PC-9 (cell line): ENCODE results near the gene SGPL1. TPM values are rescaled to one million over a fixed set of nuclear protein-coding genes. Genes with fewer than 3 reads are reported as not detected.

Experiments used
- BruUV-seq: library from RNA; stranded (reverse); fragments of 400-500 nt; replicated peaks from 2 replicates; lab custom pipeline; 2021; lab: Mats Ljungman, UMichigan
- CTCF ChIA-PET: fragments of 300-600 bp; sonication (Branson Sonifier 250); formaldehyde crosslinking; loops from one replicate; lab custom pipeline; 2022; ENCODE audit warnings: antibody characterized with exemption; lab: Charles Lee
- POLR2A ChIA-PET: fragments of 300-600 bp; sonication (Branson Sonifier 250); formaldehyde crosslinking; loops from one replicate; lab custom pipeline; 2022; ENCODE audit warnings: antibody characterized with exemption; ENCODE audit not compliant: unreplicated experiment; lab: Charles Lee
- DNase-seq, 2 experiments: peaks; one replicate each; pipeline versions ENCODE4 v3.0.0 to v3.0.0-alpha.2; 2015 to 2022; ENCODE audit warnings: mixed read lengths in 1 of 2
- H2AFZ ChIP-seq: fragments of 200-600 bp; sonication (generic); 2 replicates; pipeline ENCODE4 v1.8.1; 2017; ENCODE audit warnings: antibody characterized with exemption
- H3F3A ChIP-seq: fragments of 200-600 bp; sonication (generic); 2 replicates; pipeline ENCODE4 v1.8.1; 2017; ENCODE audit warnings: antibody characterized with exemption, mild to moderate bottlenecking, low read depth; ENCODE audit not compliant: insufficient read depth
- H3K27ac ChIP-seq: fragments of 200-600 bp; sonication (generic); 2 replicates; pipeline ENCODE4 v1.6.1; 2016; ENCODE audit warnings: mixed run types
- H3K27me3 ChIP-seq: fragments of 200-600 bp; sonication (generic); 2 replicates; pipeline ENCODE4 v1.6.1; 2016; ENCODE audit warnings: low read depth, mixed run types; ENCODE audit not compliant: insufficient read depth
- H3K36me3 ChIP-seq: fragments of 200-600 bp; sonication (generic); 2 replicates; pipeline ENCODE4 v1.6.1; 2016; ENCODE audit warnings: low read depth, mixed run types
- H3K4me1 ChIP-seq: fragments of 200-600 bp; sonication (generic); replicated peaks from 2 replicates; pipeline ENCODE4 v1.6.1; 2016; ENCODE audit warnings: mixed run types; ENCODE audit not compliant: insufficient read depth
- H3K4me2 ChIP-seq: fragments of 200-600 bp; sonication (generic); 2 replicates; pipeline ENCODE4 v1.6.1; 2017; ENCODE audit warnings: mixed run types
- H3K4me3 ChIP-seq: fragments of 200-600 bp; sonication (generic); 2 replicates; pipeline ENCODE4 v1.6.1; 2016; ENCODE audit warnings: mixed run types
- H3K79me2 ChIP-seq: fragments of 200-600 bp; sonication (generic); 2 replicates; pipeline ENCODE4 v1.6.1; 2017; ENCODE audit warnings: low read depth, mixed run types
- H3K9me2 ChIP-seq: fragments of 200-600 bp; sonication (generic); 2 replicates; pipeline ENCODE4 v1.8.1; 2017; ENCODE audit warnings: mild to moderate bottlenecking; ENCODE audit not compliant: insufficient read depth
- H3K9me3 ChIP-seq: fragments of 200-600 bp; sonication (generic); 2 replicates; pipeline ENCODE4 v1.8.1; 2016; ENCODE audit warnings: low read depth; ENCODE audit not compliant: insufficient read depth
- H4K20me1 ChIP-seq: fragments of 200-600 bp; sonication (generic); 2 replicates; pipeline ENCODE4 v1.8.1; 2017; ENCODE audit not compliant: insufficient read depth
- EZH2 ChIP-seq: fragments of 200-600 bp; sonication (generic); IDR thresholded peaks from 2 replicates; pipeline ENCODE4 v1.8.0; 2017; ENCODE audit warnings: antibody characterized with exemption, low read depth
- intact Hi-C: fragments of 100-400 bp; cut with micrococcal nuclease; formaldehyde crosslinking; loops from one replicate; pipeline ENCODE4 v1.10.0; 2022; ENCODE audit not compliant: unreplicated experiment
- total RNA-seq: library from RNA; stranded (reverse); gene quantifications from 2 replicates; pipeline ENCODE4 v1.2.3, GENCODE V29; 2021
- TF ChIP-seq, protein P1 (sequence below): fragments of 200-600 bp; sonication (generic); conservative IDR thresholded peaks from 2 replicates; pipeline ENCODE4 v1.6.1; 2017; ENCODE audit warnings: mixed run types, antibody characterized with exemption, mild to moderate bottlenecking, moderate library complexity

SGPL1 gene
- total RNA-seq, 1 experiment from 2014 or later = 96.9 TPM

DNA sequence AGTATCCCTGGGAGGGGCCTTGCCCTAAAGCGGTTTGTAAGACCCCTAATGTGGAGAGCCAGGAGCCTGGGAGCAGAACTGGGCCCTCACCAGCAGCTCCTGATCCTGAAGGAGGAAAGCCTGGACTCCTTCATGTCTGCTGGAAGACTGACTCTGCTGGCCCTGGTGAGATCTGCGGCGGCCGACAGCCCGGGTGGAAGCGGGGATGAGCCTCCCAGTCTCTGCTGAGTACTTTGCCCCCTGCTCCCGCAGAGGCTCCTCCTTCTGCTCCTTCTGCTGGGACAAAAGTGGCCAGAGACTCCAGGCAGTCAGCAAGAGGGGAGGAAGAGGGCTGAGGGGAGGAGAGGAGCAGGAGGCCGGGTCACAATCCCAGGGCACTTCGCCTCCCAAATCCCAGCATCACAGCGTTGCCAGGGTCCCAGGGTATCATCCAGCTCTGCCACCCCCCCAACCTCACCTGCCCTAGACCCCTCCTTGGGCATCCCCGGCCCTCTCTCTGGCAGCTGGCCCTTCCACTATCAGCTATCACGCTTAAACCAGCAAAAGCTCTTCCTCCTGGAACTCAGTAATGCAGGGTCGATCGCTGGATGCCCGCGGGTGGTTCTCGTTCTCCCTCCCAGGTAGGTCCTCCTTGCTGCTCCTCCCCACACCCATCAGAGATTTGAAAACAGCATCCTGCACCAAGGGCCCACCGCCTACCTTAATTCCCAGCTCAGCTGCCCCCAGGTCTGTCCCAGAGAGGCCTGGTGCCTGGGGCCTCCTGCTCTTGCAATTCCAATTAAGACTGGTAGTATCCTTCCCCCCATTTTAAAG is 38.5 kb upstream of the SGPL1 start:
- Histone ChIP-seq H3K4me1 (peaks cover 33% of the 10 kb centered on the region), H3K36me3 (no peaks in the 10 kb centered on the region), H3K9me3 (no peaks in the 10 kb centered on the region), H3K9me2 (no peaks in the 10 kb centered on the region), H3K27me3 (no peaks in the 10 kb centered on the region), H3K27ac (no peak overlapping the region), H3K79me2 (no peaks in the 10 kb centered on the region), H3K4me2 (peak overlapping the region; percentile 69), H3F3A (peaks cover 10% of the 10 kb centered on the region), H2AFZ (no peak overlapping the region), H3K4me3 (no peak overlapping the region), H4K20me1 (no peaks in the 10 kb centered on the region)
- ChIA-PET CTCF (interaction anchor here (0.6 kb wide), 1 partner anchor 90 kb away, joined by 5 read pairs; no protein-coding TSS in a partner anchor), POLR2A (no interaction called here)
- intact Hi-C loops = no loop called here
- DNase-seq = no peak
- TF ChIP-seq, protein P1, sequence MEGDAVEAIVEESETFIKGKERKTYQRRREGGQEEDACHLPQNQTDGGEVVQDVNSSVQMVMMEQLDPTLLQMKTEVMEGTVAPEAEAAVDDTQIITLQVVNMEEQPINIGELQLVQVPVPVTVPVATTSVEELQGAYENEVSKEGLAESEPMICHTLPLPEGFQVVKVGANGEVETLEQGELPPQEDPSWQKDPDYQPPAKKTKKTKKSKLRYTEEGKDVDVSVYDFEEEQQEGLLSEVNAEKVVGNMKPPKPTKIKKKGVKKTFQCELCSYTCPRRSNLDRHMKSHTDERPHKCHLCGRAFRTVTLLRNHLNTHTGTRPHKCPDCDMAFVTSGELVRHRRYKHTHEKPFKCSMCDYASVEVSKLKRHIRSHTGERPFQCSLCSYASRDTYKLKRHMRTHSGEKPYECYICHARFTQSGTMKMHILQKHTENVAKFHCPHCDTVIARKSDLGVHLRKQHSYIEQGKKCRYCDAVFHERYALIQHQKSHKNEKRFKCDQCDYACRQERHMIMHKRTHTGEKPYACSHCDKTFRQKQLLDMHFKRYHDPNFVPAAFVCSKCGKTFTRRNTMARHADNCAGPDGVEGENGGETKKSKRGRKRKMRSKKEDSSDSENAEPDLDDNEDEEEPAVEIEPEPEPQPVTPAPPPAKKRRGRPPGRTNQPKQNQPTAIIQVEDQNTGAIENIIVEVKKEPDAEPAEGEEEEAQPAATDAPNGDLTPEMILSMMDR = no peak
- TF ChIP-seq EZH2 = no peak
- BruUV-seq = no TSS peak

DNA sequence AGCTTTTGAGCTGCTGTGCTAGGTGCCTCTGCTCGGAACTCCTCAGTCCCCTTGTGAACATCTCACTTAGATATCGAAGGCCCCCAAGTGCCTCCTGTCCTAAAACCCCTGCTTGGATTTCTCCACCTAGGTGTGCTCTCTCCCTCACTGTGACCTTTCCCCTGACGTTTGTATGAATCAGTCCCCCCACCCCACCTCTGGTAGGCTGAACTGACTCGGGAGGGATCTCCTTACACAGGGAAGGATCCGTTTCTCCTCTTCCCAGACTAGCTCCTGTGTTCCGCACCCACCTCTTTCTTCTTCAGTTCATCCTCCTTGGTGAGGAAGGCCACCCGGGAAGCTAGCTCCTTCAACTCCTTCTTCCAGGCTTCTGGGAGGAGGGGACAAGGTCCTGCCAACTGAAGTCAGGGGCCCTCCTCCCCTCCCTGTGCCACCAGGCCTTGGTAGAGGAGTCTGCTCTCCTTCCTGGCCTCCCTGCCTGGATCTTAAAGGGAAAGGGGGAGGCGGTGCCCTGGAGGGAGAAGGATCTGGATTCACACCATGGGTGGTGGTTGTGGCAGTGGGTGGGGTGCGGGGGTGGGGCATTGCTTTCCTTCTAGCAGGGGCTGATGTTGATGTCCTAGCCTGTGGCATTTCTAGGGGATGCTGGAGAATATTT is 37.4 kb upstream of the SGPL1 start:
- H3K4me2 ChIP-seq = peak overlapping the region; percentile 69
- no peak for TF ChIP-seq EZH2
- TF ChIP-seq, protein P1 = no peak

DNA sequence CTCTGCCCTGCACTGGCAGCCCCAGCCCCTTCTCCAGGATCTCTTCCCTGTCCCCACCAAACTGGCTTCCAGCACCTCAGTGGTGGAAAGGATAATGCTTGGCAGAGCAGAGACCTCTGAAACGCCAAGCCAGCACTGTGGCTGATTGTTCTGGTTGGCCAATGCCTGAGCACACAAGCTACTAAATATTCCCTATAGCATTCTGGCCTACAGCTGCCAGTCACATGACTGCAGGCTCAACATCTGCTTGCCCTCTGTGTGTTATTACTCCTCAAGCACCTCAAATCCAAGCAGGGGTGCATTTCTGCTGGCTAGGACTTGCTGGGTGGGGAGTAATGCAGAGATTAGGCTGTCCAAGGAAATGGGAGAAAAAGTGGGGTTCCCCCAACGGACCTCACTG is 36.7 kb upstream of the SGPL1 start:
- H3K4me1 ChIP-seq = peaks cover 33% of the 10 kb centered on the region
- no TSS peak for BruUV-seq
- no peak overlapping the region for H2AFZ ChIP-seq
- H3K4me3 ChIP-seq = no peak overlapping the region
- H3K4me2 ChIP-seq = 0 out of 2 replicates have a peak overlapping the region, but pooled peaks have one; percentile 37
- ChIA-PET POLR2A (no interaction called here), CTCF (no interaction called here)
- 0 out of 2 replicates have a peak overlapping the region, but pooled peaks have one; percentile 49 for H3K27ac ChIP-seq
- no peaks in the 10 kb centered on the region for H3K27me3 ChIP-seq
- intact Hi-C loops = no loop called here
- H3F3A ChIP-seq = peaks cover 10% of the 10 kb centered on the region
- H3K36me3 ChIP-seq = no peaks in the 10 kb centered on the region
- no peaks in the 10 kb centered on the region for H3K79me2 ChIP-seq
- DNase-seq = no peak
- TF ChIP-seq, protein P1 = no peak
- TF ChIP-seq EZH2 = no peak
- no peaks in the 10 kb centered on the region for H4K20me1 ChIP-seq
- H3K9me2 ChIP-seq = no peaks in the 10 kb centered on the region
- no peaks in the 10 kb centered on the region for H3K9me3 ChIP-seq

More for the DNA sequence above, 37.4 kb upstream of the SGPL1 start:
- no peaks in the 10 kb centered on the region for H3K79me2 ChIP-seq
- intact Hi-C loops = no loop called here
- BruUV-seq = no TSS peak
- ChIA-PET CTCF (interaction anchor here (0.6 to 0.7 kb wide), 2 partner anchors 79 to 178 kb away, joined by 3 read pairs; no protein-coding TSS in a partner anchor), POLR2A (no interaction called here)
- H3K9me3 ChIP-seq = no peaks in the 10 kb centered on the region
- peaks cover 10% of the 10 kb centered on the region for H3F3A ChIP-seq
- no peaks in the 10 kb centered on the region for H3K27me3 ChIP-seq
- no peak overlapping the region; the same call in 1 of the 2 replicates for H3K4me3 ChIP-seq
- H3K36me3 ChIP-seq = no peaks in the 10 kb centered on the region
- no peaks in the 10 kb centered on the region for H3K9me2 ChIP-seq
- no peak for DNase-seq
- H2AFZ ChIP-seq = peak overlapping the region; percentile 78
- H4K20me1 ChIP-seq = no peaks in the 10 kb centered on the region
- peak overlapping the region; percentile 49 for H3K27ac ChIP-seq
- peaks cover 33% of the 10 kb centered on the region for H3K4me1 ChIP-seq
